Dermis microvascular lymphatic vessel endothelial cell (primary cell): ENCODE results near the gene SRCAP. TPM values are rescaled to one million over a fixed set of nuclear protein-coding genes. Genes with fewer than 3 reads are reported as not detected.

Experiments used
- total RNA-seq: library from RNA; depleted of rRNA; stranded (reverse); fragments of >200 nt; gene quantifications from 2 replicates; pipeline ENCODE4 v1.2.1, GENCODE V29; 2014

SRCAP gene
- total RNA-seq, 1 donor from 2014 or later = 16.6 TPM

Other genes with a start within 250 kb of the SRCAP start
- not detected in 2 replicates for gene ITGAL, start 226.4 kb upstream of the SRCAP start, total RNA-seq
- 13.7 and 17.7 TPM in 2 replicates for gene ZNF768, start 172.6 kb upstream of the SRCAP start, total RNA-seq
- gene ZNF747, start 164.3 kb upstream of the SRCAP start, total RNA-seq = 5.8 and 7.6 TPM in 2 replicates
- gene ZNF764, start 140.8 kb upstream of the SRCAP start, total RNA-seq = 3.1 and 4.3 TPM in 2 replicates
- 3.9 and 6.7 TPM in 2 replicates for gene ZNF688, start 127.5 kb upstream of the SRCAP start, total RNA-seq
- 6.4 and 9.6 TPM in 2 replicates for gene ZNF785, start 113.5 kb upstream of the SRCAP start, total RNA-seq
- 3.2 and 4.9 TPM in 2 replicates for gene ZNF689, start 88.8 kb upstream of the SRCAP start, total RNA-seq
- 4.5 and 7.6 TPM in 2 replicates for gene PRR14, start 48.2 kb upstream of the SRCAP start, total RNA-seq
- 6.9 and 13.4 TPM in 2 replicates for gene FBRS, start 40.7 kb upstream of the SRCAP start, total RNA-seq
- gene PHKG2, start 49.3 kb downstream of the SRCAP start, total RNA-seq = 14.9 and 21.1 TPM in 2 replicates
- gene CFAP119, start 62.9 kb downstream of the SRCAP start, total RNA-seq = 0.89 and 0.90 TPM in 2 replicates
- gene RNF40, start 63.2 kb downstream of the SRCAP start, total RNA-seq = 41.0 and 50.3 TPM in 2 replicates
- gene ZNF629, start 88.0 kb downstream of the SRCAP start, total RNA-seq = 3.3 and 6.1 TPM in 2 replicates
- 49.9 and 60.8 TPM in 2 replicates for gene BCL7C, start 194.9 kb downstream of the SRCAP start, total RNA-seq
- 0.13 TPM in 2 replicates for gene CTF1, start 197.4 kb downstream of the SRCAP start, total RNA-seq
- gene FBXL19, start 224.4 kb downstream of the SRCAP start, total RNA-seq = 16.6 and 18.2 TPM in 2 replicates
- 23.7 and 33.6 TPM in 2 replicates for gene ORAI3, start 249.9 kb downstream of the SRCAP start, total RNA-seq